ENCODE measurements around the gene SLC25A41. TPM values are rescaled to one million over a fixed set of nuclear protein-coding genes. Genes with fewer than 3 reads are reported as not detected.

The SLC25A41 gene
- total and polyA plus RNA-seq, 2 of the 8 experiments (the other 6 are each of a cell fraction or from before 2014, with no cell fraction given), result 0.50 TPM; not detected in 1

DNA sequence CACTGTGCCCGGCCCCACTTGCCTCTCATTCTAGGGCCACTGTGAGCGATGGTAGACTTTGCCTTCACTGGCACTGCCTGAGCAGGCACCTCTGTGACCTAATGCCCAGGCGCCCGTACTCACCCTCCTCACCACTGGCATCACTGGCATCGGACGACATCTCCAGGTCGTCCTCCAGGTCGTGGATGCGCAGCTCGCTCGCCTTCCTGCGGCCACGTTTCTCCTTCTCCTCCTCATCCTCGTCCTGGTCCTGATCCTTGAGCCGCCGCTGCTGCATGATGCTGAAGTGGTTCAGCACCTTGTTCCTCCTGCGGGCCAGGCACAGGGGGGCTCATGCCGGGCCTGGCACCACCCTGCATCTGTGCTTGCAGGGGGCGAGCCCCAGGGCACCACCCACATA lies 50.4 kb downstream of the SLC25A41 start:
- ChIA-PET POLR2A (ENCODE audit: partially characterized antibody) (interaction anchor here (1.4 kb wide), 1 partner anchor 9 kb away, joined by 4 read pairs; the partner anchor contains the start of gene GTF2F1), CTCF (ENCODE audit: partially characterized antibody) (no interaction called here)
- Histone ChIP-seq H3K4me1 (replicated peaks in 1 of 4; ENCODE audit: control insufficient read depth in 3 of 4, insufficient read depth in 4 of 4, low read length in 3 of 4) (no peaks in the 10 kb centered on the region), H2BK5ac (ENCODE audit: low read depth, low read length) (no peak overlapping the region), H3K9me3 (ENCODE audit: insufficient read depth in 2 of 2, low read depth in 1 of 2, low read length in 1 of 2) (peaks cover 5 to 11% of the 10 kb centered on the region in 2 experiments; a peak in 2 of 4 replicates), H4K91ac (replicated peaks; ENCODE audit: insufficient read length, low read length) (no peak overlapping the region), H3K4me3 (ENCODE audit: extremely low read depth in 1 of 4, insufficient read depth in 2 of 4, low read depth in 3 of 4, low read length in 4 of 4) (no peak overlapping the region), H3K18ac (ENCODE audit: extremely low read depth, low read length) (no peak overlapping the region), H2AK5ac (ENCODE audit: low read depth, low read length) (no peak overlapping the region), H3K56ac (replicated peaks; ENCODE audit: insufficient read length, low read depth, low read length) (no peak overlapping the region), H3K27ac (ENCODE audit: low read depth, low read length) (no peak overlapping the region), H3K14ac (ENCODE audit: insufficient read length) (no peak overlapping the region), H3K4me2 (ENCODE audit: insufficient read depth in 1 of 2, low read depth in 2 of 2, low read length in 2 of 2) (no peak overlapping the region), H2BK12ac (ENCODE audit: low read depth, low read length) (no peak overlapping the region), H3K23me2 (ENCODE audit: low read depth, low read length) (no peaks in the 10 kb centered on the region), H3K79me2 (ENCODE audit: control insufficient read depth in 1 of 2, insufficient read depth in 2 of 2, low read length in 2 of 2) (no peaks in the 10 kb centered on the region), H2BK20ac (ENCODE audit: low read length) (no peak overlapping the region), H2BK15ac (ENCODE audit: low read length) (no peak overlapping the region), H4K8ac (ENCODE audit: extremely low read depth, insufficient read depth, low read length) (no peak overlapping the region; the same call in 1 of the 2 replicates), H3K36me3 (ENCODE audit: control insufficient read depth in 2 of 4, insufficient read depth in 4 of 4, low read length in 3 of 4) (peaks cover 27 to 69% (median 50%) of the 10 kb centered on the region in 4 experiments), H4K5ac (ENCODE audit: insufficient read length, low read depth, low read length) (no peak overlapping the region), H2BK120ac (replicated peaks; ENCODE audit: low read depth, low read length) (no peak overlapping the region), H3K27me3 (replicated peaks in 1 of 4; ENCODE audit: control insufficient read depth in 3 of 4, extremely low read depth in 1 of 4, insufficient read depth in 3 of 4, low read length in 3 of 4) (no peaks in the 10 kb centered on the region), H3K4ac (replicated peaks; ENCODE audit: insufficient read length, low read depth, low read length) (no peak overlapping the region), H3K79me1 (ENCODE audit: low read depth, low read length) (no peaks in the 10 kb centered on the region), H2AFZ (ENCODE audit: low read length) (no peak overlapping the region), H3K9ac (replicated peaks in 1 of 4; ENCODE audit: extremely low read depth in 1 of 4, low read depth in 3 of 4, low read length in 3 of 4) (no peak overlapping the region), H4K20me1 (replicated peaks in 1 of 2; ENCODE audit: control insufficient read depth in 1 of 2, insufficient read depth in 2 of 2, low read length in 2 of 2) (peaks cover 2 to 7% of the 10 kb centered on the region in 2 experiments), H3K23ac (ENCODE audit: insufficient read length) (no peak overlapping the region)
- WGBS, 2 experiments (ENCODE audit: extremely low coverage in 1 of 2, insufficient coverage in 1 of 2, insufficient read length in 1 of 2, insufficient replicate concordance in 2 of 2, low coverage in 1 of 2, low lambda C conversion rate in 2 of 2, missing lambda C conversion rate in 1 of 2), result 87% methylated on average over 19 of the region's 19 CpGs; no CpG with 5 or more reads in 1 of the 2 experiments
- TF ChIP-seq KDM4A (IDR thresholded peaks at IDR 0.05; ENCODE audit: low read depth, low read length, severe bottlenecking) (no peak), CHD1 (IDR thresholded peaks at IDR 0.05; ENCODE audit: low read depth, low read length) (no peak)
- DNase-seq (ENCODE audit: low read depth in 1 of 2, low spot score in 2 of 2), result no peak
- FAIRE-seq, result no peak

Measured in H1 (cell line).